Articular chondrocyte of knee joint (primary cell): ENCODE measurements around the gene CLK4. TPM values are rescaled to one million over a fixed set of nuclear protein-coding genes. Genes with fewer than 3 reads are reported as not detected.

ENCODE experiments used
- small RNA-seq: library from RNA; depleted of rRNA; stranded (forward); fragments of <200 nt; gene quantifications from one replicate; pipeline ENCODE3, GENCODE V24; 2012
- total RNA-seq: library from RNA; depleted of rRNA; stranded (reverse); fragments of >200 nt; gene quantifications from 2 replicates; pipeline ENCODE4 v1.2.3, GENCODE V29; 2012

Gene CLK4
- total RNA-seq = 39.3 and 44.4 TPM in 2 replicates

DNA sequence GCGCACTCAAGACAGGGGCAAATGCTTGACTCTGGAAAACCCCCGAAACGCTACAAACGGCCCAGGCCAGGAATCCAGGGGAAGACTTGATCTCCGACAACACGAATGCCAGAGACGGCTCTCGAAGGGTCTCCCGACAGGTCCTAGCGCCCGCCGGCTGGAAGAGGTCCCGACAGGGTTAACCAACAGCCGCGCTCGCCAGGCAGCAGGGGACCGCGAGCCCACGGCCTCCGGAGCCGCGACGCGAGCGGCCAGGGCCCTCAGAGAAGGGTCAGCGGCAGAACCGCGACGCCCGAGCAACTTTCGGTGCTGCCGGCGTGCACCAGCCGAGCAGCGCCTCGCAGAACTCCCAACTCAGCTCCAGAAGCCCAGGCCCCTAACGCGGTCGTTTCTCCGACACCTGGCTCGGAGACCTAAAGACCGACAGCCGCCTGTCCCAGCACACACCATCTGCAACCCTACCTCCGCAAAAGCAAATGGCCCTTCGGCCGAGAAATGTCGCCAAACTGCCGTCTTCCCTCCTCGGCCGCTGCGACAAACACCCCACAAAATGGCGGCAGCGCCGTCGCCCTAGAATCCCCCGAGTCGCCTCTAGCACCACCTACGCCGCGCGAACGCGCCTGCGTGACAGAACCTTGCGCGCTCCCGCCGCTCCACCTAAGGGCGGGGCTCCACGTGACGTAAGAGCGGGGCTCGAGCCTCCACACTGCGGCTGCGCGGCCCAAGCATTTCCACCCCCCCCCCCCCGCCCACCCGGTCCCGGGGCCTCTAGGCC, at the start of gene CLK4:
TSS of gene CLK4 (minus strand) at position 567 of the 775 bp plus-strand sequence. CDS start 3,634 bp downstream, outside the sequence.

GRCh38 chr5:178590141-178590923, 36.5 kb downstream of the CLK4 start, which contains the start of gene COL23A1:
Gene COL23A1 (minus strand): TSS chr5:178590393.

Small RNA genes within 50 kb of the gene (small RNA-seq; reads per million reads assigned to genes)
- gene RN7SKP70 = not detected

Other genes with a start within 250 kb of the CLK4 start
- gene COL23A1, start 36.7 kb downstream of the CLK4 start, total RNA-seq = under 0.01 TPM in 1 of 2 replicates, not detected in the other
- gene ZNF354A, start 103.6 kb upstream of the CLK4 start, total RNA-seq = 9.7 and 11.7 TPM in 2 replicates
- gene ZNF354B, start 232.9 kb upstream of the CLK4 start, total RNA-seq = 11.2 and 14.2 TPM in 2 replicates